ENCODE results near the gene LRP2. TPM values are rescaled to one million over a fixed set of nuclear protein-coding genes. Genes with fewer than 3 reads are reported as not detected.

The LRP2 gene
- total RNA-seq, 1 donor from 2014 or later: 1.00 TPM

GRCh38 chr2:169081551-169081950 lies 280.8 kb downstream of the LRP2 start:
- no peaks in the 10 kb centered on the region for H3K79me2 ChIP-seq (ENCODE audit: insufficient read depth, low read length)
- H3K4me3 ChIP-seq (ENCODE audit: insufficient read depth, low read depth, low read length): no peak overlapping the region
- H3K4me1 Mint-ChIP-seq (ENCODE audit: low read depth, unreplicated experiment): no peaks in the 10 kb centered on the region
- no peak overlapping the region for H2AFZ ChIP-seq (ENCODE audit: low read depth, low read length)
- no peaks in the 10 kb centered on the region for H3K36me3 ChIP-seq (ENCODE audit: insufficient read depth, low read length)
- H4K20me1 ChIP-seq (ENCODE audit: insufficient read depth, low read length): no peaks in the 10 kb centered on the region
- H3K36me3 Mint-ChIP-seq (ENCODE audit: low read depth, unreplicated experiment): no peaks in the 10 kb centered on the region
- H3K4me1 ChIP-seq (ENCODE audit: insufficient read depth, low read length): peaks cover 3% of the 10 kb centered on the region
- H3K27ac Mint-ChIP-seq (ENCODE audit: unreplicated experiment): no peak overlapping the region
- H3K27me3 ChIP-seq (ENCODE audit: insufficient read depth, low read length): no peaks in the 10 kb centered on the region
- no peaks in the 10 kb centered on the region for H3K27me3 Mint-ChIP-seq (ENCODE audit: low read depth, unreplicated experiment)
- FAIRE-seq (no peak), DNase-seq (ENCODE audit: low read depth) (peak; percentile 42)
- no peak overlapping the region for H3K4me2 ChIP-seq (ENCODE audit: low read length)
- no peak overlapping the region for H3K27ac ChIP-seq (ENCODE audit: low read depth, low read length)
- H3K9me3 Mint-ChIP-seq (ENCODE audit: unreplicated experiment): no peaks in the 10 kb centered on the region
- no peak overlapping the region for H3K9ac ChIP-seq (ENCODE audit: low read length)
- H3K4me3 Mint-ChIP-seq (ENCODE audit: unreplicated experiment): no peak overlapping the region
- TF ChIP-seq CTCF (IDR thresholded peaks at IDR 0.05; ENCODE audit: insufficient read depth, low read depth, low read length) (no peak), EZH2 (IDR thresholded peaks at IDR 0.05; ENCODE audit: insufficient read depth, low read length) (no peak)
- no peaks in the 10 kb centered on the region for H3K9me3 ChIP-seq (ENCODE audit: insufficient read depth, low read depth, low read length)

GRCh38 chr2:169080250-169081069 lies 281.9 kb downstream of the LRP2 start:
- Mint-ChIP-seq H3K27me3 (ENCODE audit: low read depth, unreplicated experiment) (no peaks in the 10 kb centered on the region), H3K36me3 (ENCODE audit: low read depth, unreplicated experiment) (no peaks in the 10 kb centered on the region), H3K4me1 (ENCODE audit: low read depth, unreplicated experiment) (no peaks in the 10 kb centered on the region), H3K27ac (ENCODE audit: unreplicated experiment) (no peak overlapping the region), H3K9me3 (ENCODE audit: unreplicated experiment) (no peaks in the 10 kb centered on the region), H3K4me3 (ENCODE audit: unreplicated experiment) (no peak overlapping the region)
- Histone ChIP-seq H3K79me2 (ENCODE audit: insufficient read depth, low read length) (no peaks in the 10 kb centered on the region), H3K36me3 (ENCODE audit: insufficient read depth, low read length) (no peaks in the 10 kb centered on the region), H3K9me3 (ENCODE audit: insufficient read depth, low read depth, low read length) (no peaks in the 10 kb centered on the region), H2AFZ (ENCODE audit: low read depth, low read length) (no peak overlapping the region), H3K27ac (ENCODE audit: low read depth, low read length) (no peak overlapping the region), H3K4me1 (ENCODE audit: insufficient read depth, low read length) (peaks cover 3% of the 10 kb centered on the region), H4K20me1 (ENCODE audit: insufficient read depth, low read length) (no peaks in the 10 kb centered on the region), H3K4me3 (ENCODE audit: insufficient read depth, low read depth, low read length) (no peak overlapping the region), H3K27me3 (ENCODE audit: insufficient read depth, low read length) (no peaks in the 10 kb centered on the region), H3K9ac (ENCODE audit: low read length) (no peak overlapping the region), H3K4me2 (ENCODE audit: low read length) (no peak overlapping the region)
- no peak for FAIRE-seq
- TF ChIP-seq EZH2 (IDR thresholded peaks at IDR 0.05; ENCODE audit: insufficient read depth, low read length): no peak
- TF ChIP-seq CTCF (IDR thresholded peaks at IDR 0.05; ENCODE audit: insufficient read depth, low read depth, low read length): no peak
- DNase-seq (ENCODE audit: low read depth): peak; percentile 38

GRCh38 chr2:169077674-169078240 lies 284.6 kb downstream of the LRP2 start:
- no peaks in the 10 kb centered on the region for H4K20me1 ChIP-seq (ENCODE audit: insufficient read depth, low read length)
- H3K4me1 ChIP-seq (ENCODE audit: insufficient read depth, low read length): peaks cover 3% of the 10 kb centered on the region
- DNase-seq (ENCODE audit: low read depth): no peak
- no peak overlapping the region for H3K27ac ChIP-seq (ENCODE audit: low read depth, low read length)
- no peak overlapping the region for H3K4me3 ChIP-seq (ENCODE audit: insufficient read depth, low read depth, low read length)
- Mint-ChIP-seq H3K36me3 (ENCODE audit: low read depth, unreplicated experiment) (no peaks in the 10 kb centered on the region), H3K27ac (ENCODE audit: unreplicated experiment) (no peak overlapping the region), H3K9me3 (ENCODE audit: unreplicated experiment) (no peaks in the 10 kb centered on the region), H3K4me1 (ENCODE audit: low read depth, unreplicated experiment) (peaks cover 4% of the 10 kb centered on the region), H3K4me3 (ENCODE audit: unreplicated experiment) (no peak overlapping the region), H3K27me3 (ENCODE audit: low read depth, unreplicated experiment) (no peaks in the 10 kb centered on the region)
- no peak for TF ChIP-seq EZH2 (IDR thresholded peaks at IDR 0.05; ENCODE audit: insufficient read depth, low read length)
- no peak for TF ChIP-seq CTCF (IDR thresholded peaks at IDR 0.05; ENCODE audit: insufficient read depth, low read depth, low read length)
- no peak overlapping the region for H3K4me2 ChIP-seq (ENCODE audit: low read length)
- no peak for FAIRE-seq
- H3K9ac ChIP-seq (ENCODE audit: low read length): no peak overlapping the region
- H2AFZ ChIP-seq (ENCODE audit: low read depth, low read length): no peak overlapping the region
- no peaks in the 10 kb centered on the region for H3K79me2 ChIP-seq (ENCODE audit: insufficient read depth, low read length)
- H3K36me3 ChIP-seq (ENCODE audit: insufficient read depth, low read length): no peaks in the 10 kb centered on the region
- no peaks in the 10 kb centered on the region for H3K9me3 ChIP-seq (ENCODE audit: insufficient read depth, low read depth, low read length)
- H3K27me3 ChIP-seq (ENCODE audit: insufficient read depth, low read length): no peaks in the 10 kb centered on the region

Measured in astrocyte (in vitro differentiated cells and primary cell).